ENCODE results near the gene SUPT16H.
"Not testable (repeated sequence)": the region's sequence is repeated elsewhere in the genome, so short reads cannot be mapped to it uniquely, and the experiment has no call there.

Gene SUPT16H

GRCh38 chr14:21356511-21356910, 27.3 kb downstream of the SUPT16H start:
- no peak for FAIRE-seq

GRCh38 chr14:21352587-21352986, 31.2 kb downstream of the SUPT16H start:
- no peak for FAIRE-seq

- no peak for FAIRE-seq
Observed at GRCh38 chr14:21350539-21350938, 33.3 kb downstream of the SUPT16H start.

GRCh38 chr14:21347201-21347600, 36.6 kb downstream of the SUPT16H start:
- no peak for FAIRE-seq

GRCh38 chr14:21346532-21347135, 37.2 kb downstream of the SUPT16H start:
- no peak for FAIRE-seq

GRCh38 chr14:21343035-21343794, 40.6 kb downstream of the SUPT16H start:
- no peak for FAIRE-seq

GRCh38 chr14:21334202-21334906, 49.5 kb downstream of the SUPT16H start:
- no peak for FAIRE-seq

- no peak for FAIRE-seq
Observed at GRCh38 chr14:21332950-21333349, 50.9 kb downstream of the SUPT16H start.

- FAIRE-seq: no peak
Observed at GRCh38 chr14:21326972-21327371, 56.8 kb downstream of the SUPT16H start.

GRCh38 chr14:21322716-21323115, 61.1 kb downstream of the SUPT16H start:
- FAIRE-seq: no peak

GRCh38 chr14:21320913-21321312, 62.9 kb downstream of the SUPT16H start:
- no peak for FAIRE-seq

- no peak for FAIRE-seq
Observed at GRCh38 chr14:21317398-21317797, 66.4 kb downstream of the SUPT16H start.

GRCh38 chr14:21313512-21313911, 70.3 kb downstream of the SUPT16H start:
- no peak for FAIRE-seq

- no peak for FAIRE-seq
Observed at GRCh38 chr14:21311614-21312013, 72.2 kb downstream of the SUPT16H start.

- FAIRE-seq: no peak
Observed at GRCh38 chr14:21309956-21310355, 73.9 kb downstream of the SUPT16H start.

GRCh38 chr14:21309238-21309636, 74.6 kb downstream of the SUPT16H start:
- no peak for FAIRE-seq

GRCh38 chr14:21308479-21309237, 75.2 kb downstream of the SUPT16H start:
- FAIRE-seq: peak; percentile 98

- no peak for FAIRE-seq
Observed at GRCh38 chr14:21308132-21308478, 75.7 kb downstream of the SUPT16H start.

GRCh38 chr14:21307637-21308036, 76.2 kb downstream of the SUPT16H start:
- no peak for FAIRE-seq

GRCh38 chr14:21302836-21303140, 81.0 kb downstream of the SUPT16H start:
- FAIRE-seq: not testable (repeated sequence)

GRCh38 chr14:21302013-21302835, 81.6 kb downstream of the SUPT16H start:
- no peak for FAIRE-seq

Data from G401.6 (cell line).